ENCODE measurements around the gene TCF12. TPM values are rescaled to one million over a fixed set of nuclear protein-coding genes. Genes with fewer than 3 reads are reported as not detected.
A peak's percentile ranks its signal among the peaks of the same experiment; 100 is the strongest.

Gene TCF12
- total RNA-seq, 6 experiments from 2014 or later, result 106 to 200 (median 149) TPM

DNA sequence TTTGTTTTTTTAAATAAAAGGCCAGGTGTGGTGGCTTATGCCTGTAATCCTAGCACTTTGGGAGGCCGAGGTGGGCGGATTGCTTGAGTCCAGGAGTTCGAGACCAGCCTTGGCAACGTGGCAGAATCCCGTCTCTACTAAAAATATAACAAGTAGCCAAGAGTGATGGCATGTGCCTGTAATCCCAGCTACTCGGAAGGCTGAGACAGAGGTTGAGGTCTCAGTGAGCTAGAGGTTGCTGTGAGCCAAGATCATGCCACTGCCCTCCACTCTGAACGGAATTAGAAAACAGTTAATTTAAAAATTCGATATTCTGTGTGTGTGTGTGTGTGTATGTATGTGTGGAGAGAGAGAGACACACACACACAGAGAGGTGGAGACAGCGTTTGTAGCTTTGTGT is 58.8 kb downstream of the TCF12 start:
- peaks cover 75% of the 10 kb centered on the region for H3K4me1 Mint-ChIP-seq (ENCODE audit: low read depth)
- TF ChIP-seq, protein P1, sequence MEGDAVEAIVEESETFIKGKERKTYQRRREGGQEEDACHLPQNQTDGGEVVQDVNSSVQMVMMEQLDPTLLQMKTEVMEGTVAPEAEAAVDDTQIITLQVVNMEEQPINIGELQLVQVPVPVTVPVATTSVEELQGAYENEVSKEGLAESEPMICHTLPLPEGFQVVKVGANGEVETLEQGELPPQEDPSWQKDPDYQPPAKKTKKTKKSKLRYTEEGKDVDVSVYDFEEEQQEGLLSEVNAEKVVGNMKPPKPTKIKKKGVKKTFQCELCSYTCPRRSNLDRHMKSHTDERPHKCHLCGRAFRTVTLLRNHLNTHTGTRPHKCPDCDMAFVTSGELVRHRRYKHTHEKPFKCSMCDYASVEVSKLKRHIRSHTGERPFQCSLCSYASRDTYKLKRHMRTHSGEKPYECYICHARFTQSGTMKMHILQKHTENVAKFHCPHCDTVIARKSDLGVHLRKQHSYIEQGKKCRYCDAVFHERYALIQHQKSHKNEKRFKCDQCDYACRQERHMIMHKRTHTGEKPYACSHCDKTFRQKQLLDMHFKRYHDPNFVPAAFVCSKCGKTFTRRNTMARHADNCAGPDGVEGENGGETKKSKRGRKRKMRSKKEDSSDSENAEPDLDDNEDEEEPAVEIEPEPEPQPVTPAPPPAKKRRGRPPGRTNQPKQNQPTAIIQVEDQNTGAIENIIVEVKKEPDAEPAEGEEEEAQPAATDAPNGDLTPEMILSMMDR (IDR thresholded peaks at IDR 0.05), result no peak
- no peaks in the 10 kb centered on the region for H3K9me3 Mint-ChIP-seq
- no peaks in the 10 kb centered on the region for H3K27me3 Mint-ChIP-seq (ENCODE audit: insufficient read depth)
- H3K4me3 Mint-ChIP-seq, result no peak overlapping the region
- no peak overlapping the region for H3K27ac Mint-ChIP-seq
- DNase-seq, result no peak
- peaks cover 4% of the 10 kb centered on the region; the same call in 1 of the 2 replicates for H3K36me3 Mint-ChIP-seq (ENCODE audit: low read depth)

GRCh38 chr15:56978898-56979662 is 60.6 kb downstream of the TCF12 start:
- peak; percentile 66 for DNase-seq
- no peaks in the 10 kb centered on the region for H3K9me3 Mint-ChIP-seq
- TF ChIP-seq, protein P1 (IDR thresholded peaks at IDR 0.05), result no peak
- peak overlapping the region; percentile 63 for H3K27ac Mint-ChIP-seq
- peak overlapping the region; percentile 41 for H3K4me3 Mint-ChIP-seq
- H3K36me3 Mint-ChIP-seq (ENCODE audit: low read depth), result peaks cover 4% of the 10 kb centered on the region; the same call in 1 of the 2 replicates
- H3K27me3 Mint-ChIP-seq (ENCODE audit: insufficient read depth), result no peaks in the 10 kb centered on the region
- H3K4me1 Mint-ChIP-seq (ENCODE audit: low read depth), result peaks cover 72% of the 10 kb centered on the region

DNA sequence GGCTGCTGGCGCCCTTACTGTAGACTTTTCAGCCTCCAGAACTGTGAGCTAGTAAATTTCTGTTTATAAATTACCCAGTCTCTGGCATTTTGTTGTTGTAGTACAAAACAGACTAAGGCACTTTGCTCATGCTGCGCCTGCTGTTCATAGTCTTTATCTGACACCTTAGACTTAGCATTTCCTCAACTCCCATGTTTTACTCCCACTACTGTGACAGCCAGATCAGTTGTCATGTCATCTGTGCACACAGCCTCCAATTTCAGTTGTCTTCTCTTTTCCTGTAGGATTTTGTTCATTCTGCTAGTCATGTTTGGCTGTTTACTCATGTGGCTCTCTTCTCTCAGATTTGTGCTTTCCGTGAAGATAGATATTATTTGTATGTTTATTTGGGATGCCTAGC is 62.0 kb downstream of the TCF12 start:
- TF ChIP-seq, protein P1 (IDR thresholded peaks at IDR 0.05), result no peak
- peak overlapping the region; percentile 41 for H3K4me3 Mint-ChIP-seq
- H3K27me3 Mint-ChIP-seq (ENCODE audit: insufficient read depth), result no peaks in the 10 kb centered on the region
- no peak for DNase-seq
- H3K9me3 Mint-ChIP-seq, result no peaks in the 10 kb centered on the region
- peak overlapping the region; percentile 63 for H3K27ac Mint-ChIP-seq
- H3K4me1 Mint-ChIP-seq (ENCODE audit: low read depth), result peaks cover 85% of the 10 kb centered on the region
- H3K36me3 Mint-ChIP-seq (ENCODE audit: low read depth), result peaks cover 4% of the 10 kb centered on the region; the same call in 1 of the 2 replicates

DNA sequence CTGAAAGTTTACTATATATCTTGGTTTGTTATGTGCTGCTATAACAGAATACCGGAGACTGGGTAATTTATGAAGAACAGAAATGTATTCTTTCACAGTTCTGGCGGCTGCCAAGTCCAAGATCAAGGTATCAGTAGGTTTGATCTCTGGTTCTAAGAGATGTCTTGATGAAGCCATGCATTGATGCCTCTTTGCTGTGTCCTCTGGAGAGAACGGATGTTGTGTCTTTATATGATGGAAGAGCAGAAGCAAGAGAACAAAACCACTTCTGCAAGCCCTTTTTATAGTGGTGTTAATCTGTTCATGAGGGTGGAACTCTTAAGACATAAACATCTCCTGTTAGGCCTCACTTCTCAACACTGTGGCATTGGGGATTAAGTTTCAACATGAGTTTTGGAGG is 62.7 kb downstream of the TCF12 start:
- TF ChIP-seq, protein P1 (IDR thresholded peaks at IDR 0.05), result no peak
- peaks cover 87% of the 10 kb centered on the region for H3K4me1 Mint-ChIP-seq (ENCODE audit: low read depth)
- no peaks in the 10 kb centered on the region for H3K36me3 Mint-ChIP-seq (ENCODE audit: low read depth)
- no peaks in the 10 kb centered on the region for H3K9me3 Mint-ChIP-seq
- DNase-seq, result no peak
- H3K27me3 Mint-ChIP-seq (ENCODE audit: insufficient read depth), result no peaks in the 10 kb centered on the region
- no peak overlapping the region for H3K4me3 Mint-ChIP-seq
- H3K27ac Mint-ChIP-seq, result no peak overlapping the region

- Mint-ChIP-seq H3K9me3 (no peaks in the 10 kb centered on the region), H3K27ac (peak overlapping the region; percentile 63), H3K36me3 (ENCODE audit: low read depth) (no peaks in the 10 kb centered on the region), H3K27me3 (ENCODE audit: insufficient read depth) (no peaks in the 10 kb centered on the region), H3K4me1 (ENCODE audit: low read depth) (peaks cover 95% of the 10 kb centered on the region), H3K4me3 (no peak overlapping the region; the same call in 1 of the 2 replicates)
- TF ChIP-seq, protein P1 (IDR thresholded peaks at IDR 0.05), result no peak
- no peak for DNase-seq
These were observed 64.5 kb downstream of the TCF12 start for GRCh38 chr15:56982987-56983386.

All from HFFc6 (cell line).